GM06990 (cell line): ENCODE data around the gene RALGPS2.
"Not testable (repeated sequence)": the region's sequence is repeated elsewhere in the genome, so short reads cannot be mapped to it uniquely, and the experiment has no call there.

Experiments
- DNase-seq: peaks from one replicate; pipeline ENCODE4 v3.0.0-alpha.2; 2011; ENCODE audit not compliant: insufficient read length; ENCODE audit errors: extremely low read depth
- H3K27me3 ChIP-seq: replicated peaks from 2 replicates; pipeline ENCODE4 v1.6.0; 2011; ENCODE audit warnings: low read length; ENCODE audit not compliant: control insufficient read depth, insufficient read depth
- H3K36me3 ChIP-seq: 2 replicates; pipeline ENCODE4 v1.5.1; 2011; ENCODE audit warnings: low read length; ENCODE audit not compliant: control insufficient read depth, insufficient read depth
- H3K4me3 ChIP-seq: replicated peaks from 2 replicates; pipeline ENCODE4 v1.5.1; 2011; ENCODE audit warnings: low read depth, mild to moderate bottlenecking, control low read depth, low read length
- TF ChIP-seq, protein P1 (sequence below): IDR thresholded peaks from 2 replicates; pipeline ENCODE4 v1.5.1; 2011; ENCODE audit warnings: low read length, control low read depth, mild to moderate bottlenecking, inconsistent platforms; ENCODE audit not compliant: insufficient read depth, poor library complexity, severe bottlenecking

Gene RALGPS2

GRCh38 chr1:178825167-178825566 is 100.1 kb downstream of the RALGPS2 start:
- TF ChIP-seq, protein P1, sequence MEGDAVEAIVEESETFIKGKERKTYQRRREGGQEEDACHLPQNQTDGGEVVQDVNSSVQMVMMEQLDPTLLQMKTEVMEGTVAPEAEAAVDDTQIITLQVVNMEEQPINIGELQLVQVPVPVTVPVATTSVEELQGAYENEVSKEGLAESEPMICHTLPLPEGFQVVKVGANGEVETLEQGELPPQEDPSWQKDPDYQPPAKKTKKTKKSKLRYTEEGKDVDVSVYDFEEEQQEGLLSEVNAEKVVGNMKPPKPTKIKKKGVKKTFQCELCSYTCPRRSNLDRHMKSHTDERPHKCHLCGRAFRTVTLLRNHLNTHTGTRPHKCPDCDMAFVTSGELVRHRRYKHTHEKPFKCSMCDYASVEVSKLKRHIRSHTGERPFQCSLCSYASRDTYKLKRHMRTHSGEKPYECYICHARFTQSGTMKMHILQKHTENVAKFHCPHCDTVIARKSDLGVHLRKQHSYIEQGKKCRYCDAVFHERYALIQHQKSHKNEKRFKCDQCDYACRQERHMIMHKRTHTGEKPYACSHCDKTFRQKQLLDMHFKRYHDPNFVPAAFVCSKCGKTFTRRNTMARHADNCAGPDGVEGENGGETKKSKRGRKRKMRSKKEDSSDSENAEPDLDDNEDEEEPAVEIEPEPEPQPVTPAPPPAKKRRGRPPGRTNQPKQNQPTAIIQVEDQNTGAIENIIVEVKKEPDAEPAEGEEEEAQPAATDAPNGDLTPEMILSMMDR, result no peak
- Histone ChIP-seq H3K36me3 (no peaks in the 10 kb centered on the region), H3K4me3 (no peak overlapping the region), H3K27me3 (no peaks in the 10 kb centered on the region)
- no peak for DNase-seq

GRCh38 chr1:178844436-178844835 is 119.4 kb downstream of the RALGPS2 start:
- Histone ChIP-seq H3K36me3 (no peaks in the 10 kb centered on the region), H3K27me3 (no peaks in the 10 kb centered on the region), H3K4me3 (no peak overlapping the region)
- no peak for DNase-seq
- TF ChIP-seq, protein P1, result no peak

DNA sequence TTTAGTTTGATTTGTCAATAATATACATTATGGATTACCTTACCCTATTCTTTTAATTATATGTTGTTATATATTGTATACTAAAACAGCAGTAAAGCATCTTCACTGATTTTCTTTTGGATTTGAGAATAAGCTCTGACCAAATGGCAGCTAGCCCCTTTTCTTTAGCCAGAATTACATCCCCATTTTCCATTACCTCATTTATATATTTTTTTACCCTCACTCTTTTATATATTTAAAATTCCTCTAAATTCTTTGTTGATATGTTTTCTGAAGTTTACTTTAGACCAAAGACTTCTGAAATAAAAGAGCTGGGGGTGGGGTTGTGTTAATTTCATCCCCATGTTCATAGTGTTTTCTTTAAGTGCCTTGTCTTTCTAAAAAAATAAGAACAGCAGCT is 121.3 kb downstream of the RALGPS2 start:
- Histone ChIP-seq H3K27me3 (no peaks in the 10 kb centered on the region), H3K36me3 (no peaks in the 10 kb centered on the region), H3K4me3 (no peak overlapping the region)
- DNase-seq, result no peak
- TF ChIP-seq, protein P1, result no peak

- TF ChIP-seq, protein P1, result no peak
- Histone ChIP-seq H3K4me3 (no peak overlapping the region), H3K27me3 (no peaks in the 10 kb centered on the region), H3K36me3 (no peaks in the 10 kb centered on the region)
- no peak for DNase-seq
Observed at GRCh38 chr1:178847396-178847849, 122.4 kb downstream of the RALGPS2 start.

DNA sequence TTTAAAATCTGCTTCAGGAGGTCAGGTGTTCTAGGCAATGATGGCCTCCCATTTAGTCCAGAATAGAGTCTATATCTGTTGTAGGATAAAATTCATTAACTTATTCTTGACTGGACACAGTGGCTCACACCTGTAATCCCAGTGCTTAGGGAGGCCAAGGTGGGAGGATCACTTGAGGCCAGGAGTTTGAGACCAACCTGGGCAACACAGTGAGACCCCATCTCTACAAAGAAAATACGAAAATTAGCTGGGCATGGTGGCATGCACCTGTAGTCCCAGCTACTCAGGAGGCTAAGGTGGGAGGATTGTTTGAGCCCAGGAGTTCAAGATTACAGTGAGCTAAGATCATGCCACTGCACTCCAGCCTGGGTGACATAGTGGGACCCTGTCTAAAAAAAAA is 122.9 kb downstream of the RALGPS2 start:
- H3K36me3 ChIP-seq, H3K27me3 ChIP-seq, H3K4me3 ChIP-seq, DNase-seq: not testable (repeated sequence)

GRCh38 chr1:178849918-178850317 is 124.9 kb downstream of the RALGPS2 start:
- Histone ChIP-seq H3K27me3 (no peaks in the 10 kb centered on the region), H3K4me3 (no peak overlapping the region), H3K36me3 (no peaks in the 10 kb centered on the region)
- TF ChIP-seq, protein P1, result no peak
- no peak for DNase-seq
